Mesodermal cell (in vitro differentiated cells): Measurements from ENCODE around the gene LRP1B.

Source experiments
- H3K27ac ChIP-seq: 2 replicates; pipeline ENCODE4 v1.7.0; 2013; ENCODE audit warnings: mild to moderate bottlenecking, low read depth, low read length, moderate library complexity; ENCODE audit not compliant: severe bottlenecking
- H3K36me3 ChIP-seq: 2 replicates; pipeline ENCODE4 v1.7.1; 2013; ENCODE audit warnings: mild to moderate bottlenecking, low read length, moderate library complexity; ENCODE audit not compliant: control insufficient read depth, insufficient read depth
- H3K4me1 ChIP-seq: one replicate; pipeline ENCODE4 v1.7.1; 2013; ENCODE audit warnings: mild to moderate bottlenecking, low read length; ENCODE audit not compliant: insufficient read depth, control insufficient read depth, poor library complexity, severe bottlenecking
- H3K4me3 ChIP-seq: 2 replicates; pipeline ENCODE4 v1.7.0; 2013; ENCODE audit warnings: low read length, control low read depth, mild to moderate bottlenecking; ENCODE audit not compliant: insufficient read depth, poor library complexity, severe bottlenecking; ENCODE audit errors: extremely low read depth
- H3K9me3 ChIP-seq: 2 replicates; pipeline ENCODE4 v1.7.1; 2013; ENCODE audit warnings: mild to moderate bottlenecking, low read length, moderate library complexity; ENCODE audit not compliant: control insufficient read depth
- WGBS, 2 experiments: methylation state at CpG; one replicate each; pipeline ENCODE4 v1.1.5; 2013; ENCODE audit warnings: missing lambda C conversion rate in 2 of 2; ENCODE audit not compliant: insufficient coverage in 2 of 2; 5-methylcytosine and 5-hydroxymethylcytosine counted together

LRP1B gene

GRCh38 chr2:140698636-140699035 lies 1432.2 kb downstream of the LRP1B start:
- Histone ChIP-seq H3K4me3 (no peak overlapping the region), H3K9me3 (no peaks in the 10 kb centered on the region), H3K27ac (no peak overlapping the region), H3K4me1 (no peaks in the 10 kb centered on the region), H3K36me3 (no peaks in the 10 kb centered on the region)
- no CpG with 5 or more reads among the region's 2 CpGs for WGBS, 2 experiments

DNA sequence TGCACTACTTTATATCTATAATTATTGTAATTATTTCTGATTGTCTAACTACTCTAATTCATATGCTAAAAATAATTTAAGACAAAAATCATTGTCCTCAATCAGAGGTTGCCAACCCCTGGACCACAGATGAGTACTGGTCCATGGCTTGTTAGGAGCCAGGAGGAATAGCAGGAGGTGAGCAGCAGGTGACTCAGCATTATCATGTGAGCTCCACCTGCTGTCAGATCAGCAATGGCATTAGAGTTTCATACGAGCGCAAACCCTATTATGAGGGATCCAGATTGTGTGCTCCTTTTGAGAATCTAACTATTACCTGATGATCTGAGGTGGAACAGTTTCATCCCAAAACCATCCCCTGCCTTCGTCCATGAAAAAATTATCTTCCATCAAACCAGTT lies 1434.4 kb downstream of the LRP1B start:
- Histone ChIP-seq H3K4me1 (no peaks in the 10 kb centered on the region), H3K9me3 (no peaks in the 10 kb centered on the region), H3K4me3 (no peak overlapping the region), H3K36me3 (no peaks in the 10 kb centered on the region), H3K27ac (no peak overlapping the region)
- 92 to 100% methylated on average over 2 of the region's 3 CpGs for WGBS, 2 experiments

GRCh38 chr2:140695155-140695554 lies 1435.7 kb downstream of the LRP1B start:
- WGBS, 2 experiments: 40% methylated on average over 1 of the region's 1 CpG; no CpG with 5 or more reads in 1 of the 2 experiments
- Histone ChIP-seq H3K36me3 (no peaks in the 10 kb centered on the region), H3K27ac (no peak overlapping the region), H3K9me3 (no peaks in the 10 kb centered on the region), H3K4me3 (no peak overlapping the region), H3K4me1 (no peaks in the 10 kb centered on the region)

GRCh38 chr2:140687825-140688224 lies 1443.0 kb downstream of the LRP1B start:
- no peaks in the 10 kb centered on the region for H3K36me3 ChIP-seq
- H3K4me1 ChIP-seq: no peaks in the 10 kb centered on the region
- no peak overlapping the region for H3K27ac ChIP-seq
- no peaks in the 10 kb centered on the region for H3K9me3 ChIP-seq
- no peak overlapping the region for H3K4me3 ChIP-seq

- H3K4me3 ChIP-seq: no peak overlapping the region
Observed at GRCh38 chr2:140683658-140684057, 1447.2 kb downstream of the LRP1B start.

DNA sequence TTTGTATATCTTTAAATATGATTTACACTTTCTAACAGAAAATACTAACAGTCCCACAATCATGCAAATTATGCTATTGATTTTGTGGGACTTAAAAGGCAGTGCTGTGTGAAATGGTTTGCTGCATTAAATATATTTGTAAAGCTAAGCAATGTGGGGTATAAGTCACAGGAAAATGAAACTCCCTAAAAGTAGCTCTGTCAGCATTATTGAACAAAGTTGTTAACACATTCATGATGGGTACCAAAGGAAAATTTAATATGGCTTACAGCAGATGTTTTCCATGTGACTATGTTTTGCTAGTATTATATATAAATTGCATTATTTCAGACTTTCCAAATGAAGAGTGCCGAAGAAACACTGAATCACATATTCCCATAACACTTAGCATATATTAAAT lies 1450.0 kb downstream of the LRP1B start:
- H3K27ac ChIP-seq: no peak overlapping the region
- no peaks in the 10 kb centered on the region for H3K4me1 ChIP-seq
- H3K36me3 ChIP-seq: no peaks in the 10 kb centered on the region
- no peaks in the 10 kb centered on the region for H3K9me3 ChIP-seq
- no CpG with 5 or more reads among the region's 1 CpG for WGBS, 2 experiments
- no peak overlapping the region for H3K4me3 ChIP-seq

More at GRCh38 chr2:140683658-140684057, 1447.2 kb downstream of the LRP1B start:
- 83 to 88% methylated on average over 14 to 15 of the region's 18 CpGs for WGBS, 2 experiments
- no peaks in the 10 kb centered on the region for H3K36me3 ChIP-seq
- H3K4me1 ChIP-seq: no peaks in the 10 kb centered on the region
- no peaks in the 10 kb centered on the region for H3K9me3 ChIP-seq
- no peak overlapping the region for H3K27ac ChIP-seq

GRCh38 chr2:140679752-140680151 lies 1451.1 kb downstream of the LRP1B start:
- WGBS, 2 experiments: 80 to 93% methylated on average over 1 to 3 of the region's 4 CpGs
- H3K4me1 ChIP-seq: no peaks in the 10 kb centered on the region
- H3K36me3 ChIP-seq: no peaks in the 10 kb centered on the region
- H3K9me3 ChIP-seq: no peaks in the 10 kb centered on the region
- no peak overlapping the region for H3K4me3 ChIP-seq
- H3K27ac ChIP-seq: no peak overlapping the region

DNA sequence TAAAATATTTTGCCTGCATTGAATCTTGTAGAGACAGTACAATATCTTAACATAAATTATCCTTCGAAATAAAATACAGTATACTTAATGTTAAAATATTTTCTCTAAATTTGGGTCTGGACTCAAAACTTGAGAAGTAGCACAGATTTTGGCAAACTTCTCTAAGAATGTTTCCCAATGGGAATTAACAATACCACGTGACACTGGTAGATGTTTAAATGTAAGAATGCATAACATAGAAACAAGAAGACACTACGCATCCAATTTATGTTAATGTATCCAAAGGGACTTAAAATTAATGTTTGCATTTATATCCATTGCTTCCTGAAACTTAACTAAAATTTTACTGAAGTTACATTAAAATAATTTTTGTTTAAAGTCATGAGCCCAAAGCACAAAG lies 1460.9 kb downstream of the LRP1B start:
- no CpG with 5 or more reads among the region's 3 CpGs for WGBS, 2 experiments
- Histone ChIP-seq H3K27ac (no peak overlapping the region), H3K4me1 (no peaks in the 10 kb centered on the region), H3K4me3 (no peak overlapping the region), H3K36me3 (no peaks in the 10 kb centered on the region), H3K9me3 (no peaks in the 10 kb centered on the region)

DNA sequence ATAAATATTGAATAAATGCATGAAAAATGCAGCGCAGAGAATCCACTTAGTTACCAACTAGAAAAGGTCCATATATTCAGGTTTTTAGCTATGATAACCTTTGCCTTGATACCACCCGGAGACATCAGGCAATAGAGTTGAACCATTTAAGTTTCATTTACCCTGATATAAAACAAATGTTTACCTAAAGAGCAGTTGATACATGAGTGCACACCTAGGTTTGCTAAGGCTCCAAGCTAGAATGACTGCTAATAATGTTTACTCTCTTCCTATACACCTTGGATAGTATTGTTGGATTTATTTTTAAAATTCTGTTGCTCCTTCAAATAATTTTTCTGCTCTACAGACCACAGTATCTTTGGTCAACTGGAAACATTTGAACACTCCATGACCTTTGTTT lies 1463.6 kb downstream of the LRP1B start:
- no peak overlapping the region for H3K4me3 ChIP-seq

GRCh38 chr2:140662504-140662903 lies 1468.3 kb downstream of the LRP1B start:
- H3K4me1 ChIP-seq: no peaks in the 10 kb centered on the region
- no peaks in the 10 kb centered on the region for H3K9me3 ChIP-seq
- no CpG with 5 or more reads among the region's 1 CpG for WGBS, 2 experiments
- H3K4me3 ChIP-seq: no peak overlapping the region
- no peak overlapping the region for H3K27ac ChIP-seq
- H3K36me3 ChIP-seq: no peaks in the 10 kb centered on the region

More for the DNA sequence above, 1463.6 kb downstream of the LRP1B start:
- no peak overlapping the region for H3K27ac ChIP-seq
- no peaks in the 10 kb centered on the region for H3K4me1 ChIP-seq
- WGBS, 2 experiments: 100% methylated on average over 1 of the region's 2 CpGs
- no peaks in the 10 kb centered on the region for H3K9me3 ChIP-seq
- no peaks in the 10 kb centered on the region for H3K36me3 ChIP-seq

DNA sequence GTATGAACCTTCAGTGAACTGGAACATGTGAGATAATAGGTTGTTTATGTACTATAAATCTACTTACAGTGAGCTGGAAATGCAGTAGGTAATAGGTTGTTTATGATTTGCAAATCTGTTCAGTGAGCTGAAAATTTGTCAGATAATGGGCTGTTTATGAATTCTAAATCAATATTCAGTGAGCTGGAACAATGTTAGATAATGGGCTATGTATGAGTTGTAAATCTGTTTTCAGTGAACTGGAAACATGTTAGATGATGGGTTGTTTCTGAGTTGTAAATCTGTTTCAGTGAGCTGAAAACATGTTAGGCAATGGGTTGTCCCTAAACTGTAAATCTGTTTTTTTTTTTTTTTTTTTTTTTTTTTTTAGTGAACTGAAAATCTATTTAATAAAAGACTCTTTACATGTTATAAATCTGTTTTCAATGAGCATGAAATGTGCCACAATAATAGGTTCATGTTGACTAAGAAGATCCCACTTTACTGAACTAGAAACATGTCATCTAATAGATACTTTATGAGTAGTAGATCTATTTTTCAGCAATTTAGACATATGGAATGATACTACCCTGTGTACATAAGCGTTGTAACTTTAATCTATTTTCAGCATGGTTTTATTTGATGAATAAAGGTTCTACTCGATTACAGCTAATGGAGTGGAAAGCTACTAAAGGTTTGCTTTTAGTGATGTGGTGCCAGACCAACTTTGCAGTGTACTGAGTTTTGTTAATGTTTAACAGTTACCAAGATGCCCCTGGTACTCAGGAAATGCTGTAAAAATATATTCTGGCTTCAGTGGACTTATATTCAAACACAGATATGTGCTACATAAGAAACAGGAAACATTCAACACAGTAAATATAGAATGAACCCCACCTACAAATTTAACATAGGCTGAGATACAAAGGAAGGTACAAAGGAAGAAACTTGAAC lies 1471.8 kb downstream of the LRP1B start:
- Histone ChIP-seq H3K36me3 (no peaks in the 10 kb centered on the region), H3K9me3 (no peaks in the 10 kb centered on the region), H3K27ac (no peak overlapping the region), H3K4me3 (no peak overlapping the region), H3K4me1 (no peaks in the 10 kb centered on the region)
- 100% methylated on average over 1 of the region's 2 CpGs for WGBS, 2 experiments
